Sigmoid colon (tissue), 7 donors: ENCODE results near the gene TINAG. TPM values are rescaled to one million over a fixed set of nuclear protein-coding genes. Genes with fewer than 3 reads are reported as not detected.

Source experiments
- DNase-seq: peaks from one replicate; pipeline ENCODE4 v3.0.0-alpha.2; 2019
- H3K27ac ChIP-seq, 4 donors: fragments of 200-600 bp; sonication (generic); one replicate each; pipeline ENCODE4 v1.5.1; 2016 to 2019; ENCODE audit warnings: mild to moderate bottlenecking in 1 of 4
- H3K27me3 ChIP-seq, 3 donors: fragments of 200-600 bp; sonication (generic); one replicate each; pipeline ENCODE4 v1.5.1; 2019; ENCODE audit warnings: mild to moderate bottlenecking in 1 of 3
- H3K36me3 ChIP-seq, 4 donors: fragments of 200-600 bp; sonication (generic); one replicate each; pipeline ENCODE4 v1.5.1; 2016 to 2019
- H3K4me1 ChIP-seq, 4 donors: fragments of 200-600 bp; sonication (generic); one replicate each; pipeline ENCODE4 v1.5.1; 2017 to 2019
- H3K4me3 ChIP-seq, 4 donors: fragments of 200-600 bp; sonication (generic); one replicate each; pipeline ENCODE4 v1.5.1; 2017 to 2019; ENCODE audit warnings: mild to moderate bottlenecking in 2 of 4, moderate library complexity in 1 of 4
- H3K9me3 ChIP-seq, 4 donors: fragments of 200-600 bp in 3 of 4; sonication (generic) in 3 of 4; one replicate each; pipeline versions ENCODE4 v1.5.1 to v1.6.1; 2013 to 2019
- CTCF ChIP-seq, 4 experiments: fragments of 450-650 bp in 3 of 4; fragments of 200-600 bp in 1 of 4; IDR thresholded peaks; one replicate each; pipeline ENCODE4 v1.5.1; 2016 to 2019; ENCODE audit warnings: antibody characterized with exemption in 4 of 4, mild to moderate bottlenecking in 3 of 4, moderate library complexity in 2 of 4
- EP300 ChIP-seq, 4 donors: sonication (generic); formaldehyde crosslinking; IDR thresholded peaks; one replicate each; pipeline ENCODE4 v1.6.1; 2017; ENCODE audit warnings: antibody characterized with exemption in 4 of 4
- POLR2A ChIP-seq, 2 donors: fragments of 450-650 bp; IDR thresholded peaks; one replicate each; pipeline ENCODE4 v1.6.1; 2016; ENCODE audit warnings: antibody characterized with exemption in 2 of 2, mild to moderate bottlenecking in 2 of 2, moderate library complexity in 2 of 2
- POLR2AphosphoS5 ChIP-seq, 4 donors: sonication (generic); formaldehyde crosslinking; IDR thresholded peaks; one replicate each; pipeline ENCODE4 v1.6.1; 2017; ENCODE audit warnings: antibody characterized with exemption in 4 of 4
- WGBS, 2 donors: extraction: QIAGEN DNeasy Blood & Tissue Kit; methylation state at CpG; one replicate each; pipeline ENCODE4 v1.1.7; 2013; 5-methylcytosine and 5-hydroxymethylcytosine counted together
- intact Hi-C: fragments of 100-400 bp; cut with DNase I; formaldehyde crosslinking; loops from one replicate; pipeline ENCODE4 v1.15.1; 2023
- polyA plus RNA-seq, 3 donors: library from polyadenylated mRNA; stranded (reverse); fragments of 200-250 nt; gene quantifications; one replicate each; pipeline ENCODE4 v1.2.3, GENCODE V29; 2013
- total RNA-seq, 4 donors: library from RNA; depleted of rRNA; stranded (reverse); fragments of >200 nt; gene quantifications; one replicate each; pipeline ENCODE4 v1.1.0, GENCODE V29; 2016
- donor health status: healthy with polysubstance abuse.
- donor health status: Bipolar disorder and iron deficiency.
- donor health status: healthy.

TINAG gene
- total and polyA plus RNA-seq, 7 donors = 16.9 to 19.8 (median 17.2) TPM; not detected in 4

DNA sequence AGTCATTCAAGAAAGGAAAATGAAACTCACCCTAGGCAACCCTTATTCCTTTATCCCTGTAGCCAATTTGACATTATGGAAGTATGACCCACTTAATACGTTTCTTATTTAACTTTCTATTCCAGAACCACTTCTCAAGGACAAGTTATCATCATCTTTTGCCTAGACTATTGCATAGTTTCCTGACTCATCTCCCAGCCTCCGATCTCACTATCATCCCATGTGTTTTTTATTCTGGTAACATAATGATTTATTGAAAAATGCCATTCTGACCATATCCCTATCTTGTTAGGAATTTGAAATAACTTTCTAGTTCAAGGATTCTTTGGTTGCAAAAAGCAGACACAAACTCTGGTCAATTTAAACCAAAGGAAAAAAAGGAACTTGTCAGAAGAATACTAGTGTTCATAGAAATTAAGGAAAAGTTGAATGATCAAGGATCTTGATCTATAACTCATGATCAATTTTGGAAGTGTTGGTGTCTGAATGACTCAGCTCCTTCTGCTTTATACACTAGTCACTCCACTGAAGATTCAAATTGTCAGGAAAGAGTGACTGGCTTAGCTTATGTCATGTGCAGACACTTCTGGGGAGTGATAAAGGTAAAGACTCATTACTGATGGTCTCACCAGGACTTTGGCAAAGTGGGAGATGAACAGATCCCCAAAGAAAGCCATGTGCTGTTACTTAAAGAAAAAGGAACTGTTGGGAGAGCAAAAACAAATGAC lies 8.5 kb upstream of the TINAG start:
- Histone ChIP-seq H3K27me3 (no peaks in the 10 kb centered on the region), H3K4me3 (no peak overlapping the region), H3K9me3 (no peaks in the 10 kb centered on the region), H3K36me3 (no peaks in the 10 kb centered on the region), H3K27ac (no peak overlapping the region), H3K4me1 (no peaks in the 10 kb centered on the region)
- TF ChIP-seq CTCF (IDR thresholded peaks at IDR 0.05) (no peak), POLR2AphosphoS5 (IDR thresholded peaks at IDR 0.05) (no peak), EP300 (IDR thresholded peaks at IDR 0.05) (no peak), POLR2A (IDR thresholded peaks at IDR 0.05) (no peak)
- intact Hi-C loops = no loop called here
- 89 to 91% methylated on average over 2 of the region's 2 CpGs for WGBS, 2 donors
- DNase-seq = no peak

- DNase-seq = no peak
- no peaks in the 10 kb centered on the region for H3K4me1 ChIP-seq
- H3K27me3 ChIP-seq = no peaks in the 10 kb centered on the region
- TF ChIP-seq POLR2A (IDR thresholded peaks at IDR 0.05) (no peak), POLR2AphosphoS5 (IDR thresholded peaks at IDR 0.05) (no peak), CTCF (IDR thresholded peaks at IDR 0.05) (no peak), EP300 (IDR thresholded peaks at IDR 0.05) (no peak)
- intact Hi-C loops = no loop called here
- H3K9me3 ChIP-seq = no peaks in the 10 kb centered on the region
- no peak overlapping the region for H3K4me3 ChIP-seq
- no peak overlapping the region for H3K27ac ChIP-seq
- no peaks in the 10 kb centered on the region for H3K36me3 ChIP-seq
Measured at GRCh38 chr6:54301770-54302169, 6.5 kb upstream of the TINAG start.

DNA sequence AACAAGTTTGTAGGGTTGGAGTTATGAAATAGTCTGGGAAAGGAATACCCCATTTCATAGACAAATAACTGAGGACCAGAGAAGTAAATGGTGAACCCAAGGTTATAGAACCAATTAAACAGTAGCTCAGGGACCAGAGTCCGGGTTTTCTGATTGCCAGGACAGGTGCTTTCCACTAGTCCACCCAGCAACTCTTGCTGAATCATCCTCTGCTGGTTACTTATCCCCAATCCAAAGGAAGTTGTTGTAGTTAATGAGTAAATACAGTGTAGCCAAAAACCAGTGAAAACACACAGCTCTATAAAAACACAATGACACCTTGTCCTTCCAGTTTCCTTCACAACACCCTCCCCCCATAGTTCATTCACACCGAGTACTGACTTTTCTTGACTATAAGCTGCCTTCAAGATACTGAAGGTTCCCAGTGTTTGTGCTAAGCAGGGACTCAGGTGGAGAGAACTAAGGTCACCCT lies 766 bp upstream of the TINAG start:
- no peak for TF ChIP-seq CTCF (IDR thresholded peaks at IDR 0.05)
- TF ChIP-seq EP300 (IDR thresholded peaks at IDR 0.05) = no peak
- TF ChIP-seq POLR2AphosphoS5 (IDR thresholded peaks at IDR 0.05) = no peak
- no peak for TF ChIP-seq POLR2A (IDR thresholded peaks at IDR 0.05)

DNA sequence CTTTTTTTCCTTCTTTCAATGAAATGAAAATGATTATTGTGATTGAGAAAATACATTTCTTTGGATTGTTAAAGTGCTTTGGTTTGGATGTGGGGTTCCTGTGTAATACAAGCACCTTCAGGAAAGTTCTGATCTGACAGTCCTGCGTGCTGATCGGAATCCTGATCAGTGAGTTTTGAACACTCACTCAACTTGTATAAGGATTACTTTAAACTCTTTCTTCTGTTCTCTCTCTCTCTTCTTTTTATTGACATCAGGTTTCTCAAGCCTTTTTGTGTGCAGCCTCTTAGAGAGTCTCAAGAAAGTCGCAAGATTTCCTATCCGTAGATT lies 710 bp downstream of the TINAG start:
- H3K9me3 ChIP-seq = no peaks in the 10 kb centered on the region
- no peaks in the 10 kb centered on the region for H3K36me3 ChIP-seq
- no peak overlapping the region for H3K27ac ChIP-seq
- no peaks in the 10 kb centered on the region for H3K27me3 ChIP-seq
- DNase-seq = no peak
- 25 to 68% methylated on average over 4 of the region's 4 CpGs for WGBS, 2 donors
- no peaks in the 10 kb centered on the region for H3K4me1 ChIP-seq
- no peak overlapping the region for H3K4me3 ChIP-seq
- intact Hi-C loops = no loop called here
- TF ChIP-seq POLR2AphosphoS5 (IDR thresholded peaks at IDR 0.05) (no peak), EP300 (IDR thresholded peaks at IDR 0.05) (no peak), CTCF (IDR thresholded peaks at IDR 0.05) (no peak), POLR2A (IDR thresholded peaks at IDR 0.05) (no peak)

More for the DNA sequence above, 766 bp upstream of the TINAG start:
- Histone ChIP-seq H3K4me1 (no peaks in the 10 kb centered on the region), H3K9me3 (no peaks in the 10 kb centered on the region), H3K4me3 (no peak overlapping the region), H3K36me3 (no peaks in the 10 kb centered on the region), H3K27me3 (no peaks in the 10 kb centered on the region), H3K27ac (no peak overlapping the region)
- 14 to 62% methylated on average over 2 of the region's 2 CpGs for WGBS, 2 donors
- intact Hi-C loops = no loop called here
- DNase-seq = no peak
